ENCODE results near the gene TEAD4.

The TEAD4 gene

GRCh38 chr12:2959192-2959504, at the start of gene TEAD4:
TSS of gene TEAD4 (plus strand) at chr12:2959397.
- no peak for DNase-seq (ENCODE audit: low read depth in 2 of 2)

GRCh38 chr12:2912216-2912575, 47.0 kb upstream of the TEAD4 start:
- no peak for DNase-seq (ENCODE audit: low read depth in 2 of 2)

GRCh38 chr12:2919249-2919648, 39.9 kb upstream of the TEAD4 start:
- DNase-seq (ENCODE audit: low read depth in 2 of 2) = no peak

- no peak for DNase-seq (ENCODE audit: low read depth in 2 of 2)
Measured at GRCh38 chr12:2922329-2922728, 36.9 kb upstream of the TEAD4 start.

GRCh38 chr12:2923057-2923456, 36.1 kb upstream of the TEAD4 start:
- DNase-seq (ENCODE audit: low read depth in 2 of 2) = no peak

- DNase-seq (ENCODE audit: low read depth in 2 of 2) = no peak
Measured at GRCh38 chr12:2924019-2924418, 35.2 kb upstream of the TEAD4 start.

- no peak for DNase-seq (ENCODE audit: low read depth in 2 of 2)
Measured at GRCh38 chr12:2925322-2925995, 33.7 kb upstream of the TEAD4 start.

- no peak for DNase-seq (ENCODE audit: low read depth in 2 of 2)
Measured at GRCh38 chr12:2930865-2931264, 28.3 kb upstream of the TEAD4 start.

GRCh38 chr12:2933586-2933985, 25.6 kb upstream of the TEAD4 start:
- no peak for DNase-seq (ENCODE audit: low read depth in 2 of 2)

GRCh38 chr12:2934371-2934770, 24.8 kb upstream of the TEAD4 start:
- DNase-seq (ENCODE audit: low read depth in 2 of 2) = no peak

GRCh38 chr12:2936301-2936700, 22.9 kb upstream of the TEAD4 start:
- no peak for DNase-seq (ENCODE audit: low read depth in 2 of 2)

GRCh38 chr12:2937500-2937899, 21.7 kb upstream of the TEAD4 start:
- no peak for DNase-seq (ENCODE audit: low read depth in 2 of 2)

GRCh38 chr12:2939191-2939590, 20.0 kb upstream of the TEAD4 start:
- no peak for DNase-seq (ENCODE audit: low read depth in 2 of 2)

- no peak for DNase-seq (ENCODE audit: low read depth in 2 of 2)
Measured at GRCh38 chr12:2940564-2940963, 18.6 kb upstream of the TEAD4 start.

GRCh38 chr12:2941524-2941923, 17.7 kb upstream of the TEAD4 start:
- no peak for DNase-seq (ENCODE audit: low read depth in 2 of 2)

GRCh38 chr12:2944401-2945047, 14.7 kb upstream of the TEAD4 start:
- peak in 1 of 2 donors; percentile 19 for DNase-seq (ENCODE audit: low read depth in 2 of 2)

- no peak for DNase-seq (ENCODE audit: low read depth in 2 of 2)
Measured at GRCh38 chr12:2949411-2949810, 9.8 kb upstream of the TEAD4 start.

GRCh38 chr12:2955888-2956287, 3.3 kb upstream of the TEAD4 start:
- DNase-seq (ENCODE audit: low read depth in 2 of 2) = no peak

- DNase-seq (ENCODE audit: low read depth in 2 of 2) = no peak
Measured at GRCh38 chr12:2957816-2958431, 1.3 kb upstream of the TEAD4 start.

GRCh38 chr12:2958432-2959191, 585 bp upstream of the TEAD4 start:
- no peak for DNase-seq (ENCODE audit: low read depth in 2 of 2)

- no peak for DNase-seq (ENCODE audit: low read depth in 2 of 2)
Measured at GRCh38 chr12:2959505-2960389, 550 bp downstream of the TEAD4 start.
